Heart right ventricle (tissue), 16 donors: ENCODE measurements around the gene FAM124B. TPM values are rescaled to one million over a fixed set of nuclear protein-coding genes. Genes with fewer than 3 reads are reported as not detected.

ENCODE experiments used
- ATAC-seq, 8 donors: fragments of 200-7000 bp; cut with Tn5 transposase; one replicate each; pipeline ENCODE4 v1.9.1; 2020; ENCODE audit warnings: mild to moderate bottlenecking in 8 of 8, moderate library complexity in 8 of 8, moderate number of reproducible peaks in 1 of 8
- DNase-seq, 2 donors: peaks; one replicate each; pipeline ENCODE4 v3.0.0-alpha.2; 2020
- H3K27ac ChIP-seq, 10 donors: fragments of 200-600 bp; sonication (generic) in 2 of 10; one replicate each; pipeline versions ENCODE4 v1.5.0 to v1.8.0; 2020 to 2022; ENCODE audit warnings: mild to moderate bottlenecking in 3 of 10
- H3K27me3 ChIP-seq, 7 donors: fragments of 200-600 bp; one replicate each; pipeline ENCODE4 v1.8.0; 2021 to 2022; ENCODE audit warnings: mild to moderate bottlenecking in 2 of 7
- H3K36me3 ChIP-seq, 9 donors: fragments of 200-600 bp; sonication (generic) in 1 of 9; one replicate each; pipeline versions ENCODE4 v1.5.0 to v1.8.0; 2020 to 2022; ENCODE audit warnings: mild to moderate bottlenecking in 2 of 9
- H3K4me1 ChIP-seq, 9 donors: fragments of 200-600 bp; sonication (generic) in 1 of 9; one replicate each; pipeline versions ENCODE4 v1.5.0 to v1.8.0; 2020 to 2022; ENCODE audit warnings: mild to moderate bottlenecking in 4 of 9
- H3K4me3 ChIP-seq, 10 donors: fragments of 200-600 bp; sonication (generic) in 2 of 10; one replicate each; pipeline versions ENCODE4 v1.5.0 to v1.8.0; 2020 to 2022; ENCODE audit warnings: mild to moderate bottlenecking in 7 of 10, moderate library complexity in 2 of 10
- H3K9me3 ChIP-seq, 11 donors: fragments of 200-600 bp in 10 of 11; sonication (generic) in 2 of 11; one replicate each; pipeline versions ENCODE4 v1.5.0 to v1.8.0; 2013 to 2022; ENCODE audit warnings: mild to moderate bottlenecking in 2 of 11, control low read depth in 1 of 11, moderate library complexity in 1 of 11
- WGBS, 2 donors: extraction: QIAGEN DNeasy Blood & Tissue Kit; methylation state at CpG; one replicate each; pipeline ENCODE4 v1.1.7; 2013; ENCODE audit warnings: inconsistent platforms in 1 of 2; 5-methylcytosine and 5-hydroxymethylcytosine counted together
- intact Hi-C, 10 donors: fragments of 100-400 bp; cut with DNase I; formaldehyde crosslinking; loops; one replicate each; pipeline versions ENCODE4 v1.11.1 to v1.14.2; 2022
- polyA plus RNA-seq, 2 donors: library from polyadenylated mRNA; stranded (reverse); fragments of 200-250 nt; gene quantifications; one replicate each; pipeline ENCODE4 v1.2.3, GENCODE V29; 2013
- total RNA-seq, 10 donors: library from RNA; stranded (reverse); fragmentation: NEBNext Ultra II Directional in 3 of 10; extraction: Animal tissue kit (Norgen Biotek cat#: 25700) in 3 of 10; gene quantifications; one replicate each; pipeline versions ENCODE4 v1.2.1 to v1.2.4, GENCODE V29; 2021 to 2023
- TF ChIP-seq, protein P1 (sequence below), 9 donors: fragments of 200-600 bp; sonication (generic) in 2 of 9; IDR thresholded peaks; one replicate each; pipeline versions ENCODE4 v1.5.0 to v1.8.0; 2021 to 2022; ENCODE audit warnings: antibody characterized with exemption in 9 of 9, mild to moderate bottlenecking in 5 of 9, moderate library complexity in 1 of 9
- donor health status: Arrhythmogenic right ventricular cardiomyopathy.
- donor health status: ischemic (EF 13 %, LVEDD 7.1; RV severe dilation, severe dysfunction).
- donor health status: healthy with polysubstance abuse.
- donor health status: DM: no; HTN: yes; CAD: no.
- donor health status: DM: no; HTN: no; CAD: no.
- donor health status: ischemic (EF 25% LVEDD 6.9; RV normal size, moderate dysfunction).
- donor health status: ischemic (EF 25% LVEDD 5.7; RV mildly dilated, moderate dysfunction).
- donor health status: healthy.
- donor health status: DM: yes; HTN: yes; CAD: no.
- donor health status: Ischemic cardiomyopathy.
- donor health status: ischemic (EF 35%, LVEDD 5.7; RV mildly dilated, moderate dysfunction).
- donor health status: nonischemic (EF 11% LVEDD 7.7; RV severe dilation, severe dysfunction).
- donor health status: DM: yes; HTN: yes; CAD: no.
- donor health status: PGD.
- donor health status: ischemic (EF 29% LVEDD 5.4; RV normal size, mild dysfunction).
- donor health status: nonischemic (EF 23%, LVEDD 6.1; RV moderate dilation, normal function).

The FAM124B gene
- total and polyA plus RNA-seq, 12 donors: 0.62 to 3.9 (median 1.7) TPM

DNA sequence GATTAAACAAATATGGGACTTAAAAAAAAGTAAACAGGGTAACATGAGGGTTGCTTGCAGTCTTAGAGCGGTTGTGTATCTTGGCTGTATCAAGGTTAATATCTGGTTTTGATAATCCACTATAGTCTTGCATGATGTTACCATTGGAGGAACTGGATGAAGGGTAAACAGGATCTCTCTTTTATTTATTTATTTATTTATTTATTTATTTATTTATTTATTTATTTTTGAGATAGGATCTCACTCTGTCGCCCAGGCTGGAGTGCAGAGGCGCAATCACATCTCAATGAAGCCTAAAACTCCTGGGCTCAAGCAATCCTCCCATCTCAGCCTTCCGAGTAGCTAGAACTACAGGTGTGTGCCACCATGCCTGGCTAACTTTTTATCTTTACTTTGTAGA is 42.9 kb upstream of the FAM124B start:
- no peak overlapping the region for H3K27ac ChIP-seq
- DNase-seq (no peak), ATAC-seq (no peak)
- no peaks in the 10 kb centered on the region for H3K9me3 ChIP-seq
- H3K4me1 ChIP-seq: peaks cover 0 to 14% (median 9%) of the 10 kb centered on the region in 9 donors
- no peak overlapping the region for H3K4me3 ChIP-seq
- 97% methylated on average over 4 of the region's 4 CpGs for WGBS, 2 donors
- intact Hi-C loops: loop anchor here in 8 of 10 donors (5.0 to 10.0 kb wide), 6 partner anchors 42 to 210 kb away; partner anchors contain the start of gene FAM124B (in 1 of the 8)
- H3K27me3 ChIP-seq: peaks cover 0 to 22% (median 10%) of the 10 kb centered on the region in 7 donors
- TF ChIP-seq, protein P1, sequence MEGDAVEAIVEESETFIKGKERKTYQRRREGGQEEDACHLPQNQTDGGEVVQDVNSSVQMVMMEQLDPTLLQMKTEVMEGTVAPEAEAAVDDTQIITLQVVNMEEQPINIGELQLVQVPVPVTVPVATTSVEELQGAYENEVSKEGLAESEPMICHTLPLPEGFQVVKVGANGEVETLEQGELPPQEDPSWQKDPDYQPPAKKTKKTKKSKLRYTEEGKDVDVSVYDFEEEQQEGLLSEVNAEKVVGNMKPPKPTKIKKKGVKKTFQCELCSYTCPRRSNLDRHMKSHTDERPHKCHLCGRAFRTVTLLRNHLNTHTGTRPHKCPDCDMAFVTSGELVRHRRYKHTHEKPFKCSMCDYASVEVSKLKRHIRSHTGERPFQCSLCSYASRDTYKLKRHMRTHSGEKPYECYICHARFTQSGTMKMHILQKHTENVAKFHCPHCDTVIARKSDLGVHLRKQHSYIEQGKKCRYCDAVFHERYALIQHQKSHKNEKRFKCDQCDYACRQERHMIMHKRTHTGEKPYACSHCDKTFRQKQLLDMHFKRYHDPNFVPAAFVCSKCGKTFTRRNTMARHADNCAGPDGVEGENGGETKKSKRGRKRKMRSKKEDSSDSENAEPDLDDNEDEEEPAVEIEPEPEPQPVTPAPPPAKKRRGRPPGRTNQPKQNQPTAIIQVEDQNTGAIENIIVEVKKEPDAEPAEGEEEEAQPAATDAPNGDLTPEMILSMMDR (IDR thresholded peaks at IDR 0.05): no peak
- H3K36me3 ChIP-seq: no peaks in the 10 kb centered on the region

GRCh38 chr2:224444021-224444420 is 42.1 kb upstream of the FAM124B start:
- 72 to 76% methylated on average over 5 of the region's 5 CpGs for WGBS, 2 donors
- Histone ChIP-seq H3K27me3 (peaks cover 0 to 22% (median 10%) of the 10 kb centered on the region in 7 donors), H3K4me1 (peaks cover 0 to 14% (median 9%) of the 10 kb centered on the region in 9 donors), H3K36me3 (no peaks in the 10 kb centered on the region), H3K9me3 (no peaks in the 10 kb centered on the region), H3K4me3 (no peak overlapping the region), H3K27ac (no peak overlapping the region)
- intact Hi-C loops: loop anchor here in 7 of 10 donors (5.0 to 10.0 kb wide), 6 partner anchors 42 to 211 kb away; partner anchors contain the start of gene FAM124B (in 1 of the 7)
- no peak for ATAC-seq
- DNase-seq: no peak
- TF ChIP-seq, protein P1 (IDR thresholded peaks at IDR 0.05): peak in 1 of 9 donors; percentile 9

DNA sequence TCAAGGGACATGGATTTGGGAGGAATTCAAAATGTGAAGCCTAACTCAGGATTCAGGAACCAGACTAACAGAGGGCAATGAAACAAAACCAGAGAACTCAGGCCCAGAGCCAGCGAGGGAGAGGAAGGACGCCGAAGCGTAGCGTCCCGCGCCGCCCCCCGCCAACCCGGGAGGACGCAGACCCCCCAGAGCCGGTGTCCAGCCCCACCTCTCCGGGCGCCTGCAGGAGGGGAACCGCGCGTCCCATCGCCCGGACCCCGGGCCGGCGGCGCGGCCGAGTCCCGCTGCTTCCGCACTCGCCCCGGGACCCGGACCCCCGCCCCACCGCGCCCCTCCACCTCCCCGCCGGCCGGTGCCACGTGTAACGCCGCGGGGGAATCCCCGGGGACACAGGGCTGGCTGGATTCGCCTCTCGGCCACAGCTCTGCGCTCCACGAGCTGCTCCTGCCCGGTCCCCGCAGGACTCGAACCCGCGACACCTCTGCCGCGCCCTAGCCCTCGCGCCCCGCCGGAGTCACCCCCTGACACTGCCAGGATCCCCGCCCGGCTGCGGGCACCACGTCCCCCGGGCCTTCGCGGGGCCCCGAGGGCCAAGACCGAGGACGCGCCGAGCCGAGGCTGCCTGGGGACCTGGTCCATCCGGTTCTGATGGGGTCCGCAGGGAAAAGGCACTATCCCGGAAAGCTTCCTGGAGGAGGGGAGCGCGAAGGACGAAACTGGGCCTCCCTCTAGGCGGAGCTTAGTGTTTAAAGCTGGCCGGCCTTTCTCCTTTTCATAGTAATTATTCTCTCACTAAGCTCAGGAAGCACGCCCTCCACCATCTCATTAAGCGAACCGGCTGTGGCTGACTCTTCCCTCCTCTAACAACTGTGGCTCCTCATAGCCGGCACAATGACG is 40.4 kb upstream of the FAM124B start:
- DNase-seq (peak in 1 of 2 donors; percentile 33), ATAC-seq (peak in 5 of 8 donors; percentile 22 to 67 (median 64))
- Histone ChIP-seq H3K27ac (peak overlapping the region in 3 of 10 donors; percentile 8 to 64 (median 53)), H3K36me3 (no peaks in the 10 kb centered on the region), H3K4me1 (peaks cover 0 to 14% (median 9%) of the 10 kb centered on the region in 9 donors), H3K9me3 (peaks cover 0 to 10% (median 0%) of the 10 kb centered on the region in 11 donors), H3K4me3 (peak overlapping the region; percentile 41 to 63 (median 58)), H3K27me3 (peaks cover 0 to 22% (median 10%) of the 10 kb centered on the region in 7 donors)
- intact Hi-C loops: loop anchor here in 7 of 10 donors (5.0 to 10.0 kb wide), 6 partner anchors 40 to 212 kb away; partner anchors contain the start of gene FAM124B (in 1 of the 7)
- TF ChIP-seq, protein P1 (IDR thresholded peaks at IDR 0.05): no peak
- WGBS, 2 donors: 2% methylated on average over 76 to 82 of the region's 82 CpGs

DNA sequence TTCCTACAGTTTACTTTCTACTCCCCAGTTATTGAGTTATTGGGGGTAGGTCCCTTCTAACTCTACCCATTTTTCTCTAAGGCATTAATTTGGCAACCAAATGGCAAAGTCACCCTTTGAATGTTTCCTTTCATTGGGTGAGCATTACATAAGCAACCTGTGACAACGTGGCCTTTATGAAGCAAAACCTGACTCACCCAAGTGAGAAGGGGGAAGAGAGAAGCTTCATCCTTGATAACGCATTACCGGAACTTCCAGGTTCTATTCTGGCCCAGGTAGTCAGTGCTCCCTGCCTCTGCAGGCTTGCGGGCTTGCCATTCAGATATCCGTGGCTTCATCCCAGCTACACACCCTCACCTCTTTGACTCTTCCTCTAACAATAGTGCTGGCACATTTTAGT is 39.1 kb upstream of the FAM124B start:
- intact Hi-C loops: loop anchor here in 7 of 10 donors (5.0 to 10.0 kb wide), 6 partner anchors 39 to 214 kb away; partner anchors contain the start of gene FAM124B (in 1 of the 7)

More for the DNA sequence above, 39.1 kb upstream of the FAM124B start:
- Histone ChIP-seq H3K36me3 (no peaks in the 10 kb centered on the region), H3K4me1 (peaks cover 0 to 14% (median 9%) of the 10 kb centered on the region in 9 donors), H3K27ac (no peak overlapping the region), H3K9me3 (peaks cover 0 to 10% (median 0%) of the 10 kb centered on the region in 11 donors), H3K27me3 (peaks cover 0 to 22% (median 10%) of the 10 kb centered on the region in 7 donors), H3K4me3 (no peak overlapping the region)
- TF ChIP-seq, protein P1 (IDR thresholded peaks at IDR 0.05): no peak
- no peak for DNase-seq
- 75 to 80% methylated on average over 5 of the region's 5 CpGs for WGBS, 2 donors
- no peak for ATAC-seq
